ENCODE data around the gene BUD23.
"Not testable (repeated sequence)": the region's sequence is repeated elsewhere in the genome, so short reads cannot be mapped to it uniquely, and the experiment has no call there.

DNA sequence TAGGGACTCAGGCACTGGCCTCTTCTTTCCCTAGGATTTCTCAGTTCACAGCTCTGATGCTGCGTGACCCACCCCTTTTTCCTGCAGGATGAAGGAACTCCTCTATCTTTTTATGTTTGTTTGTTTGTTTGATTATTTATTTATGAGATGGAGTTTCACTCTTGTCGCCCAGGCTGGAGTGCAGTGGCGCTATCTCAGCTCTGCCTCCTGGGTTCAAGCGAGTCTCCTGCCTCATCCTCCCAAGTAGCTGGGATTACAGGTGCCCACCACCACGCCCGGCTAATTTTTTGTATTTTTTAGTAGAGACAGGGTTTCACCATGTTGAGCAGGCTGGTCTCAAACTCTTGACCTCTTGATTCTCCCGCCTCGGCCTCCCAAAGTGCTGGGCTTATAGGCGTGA, 37.0 kb downstream of the BUD23 start:
- not testable (repeated sequence) for TF ChIP-seq CTCF, POLR2A (IDR thresholded peaks at IDR 0.05)
